SK-N-MC (cell line): Measurements from ENCODE around the gene NAV3.

Source experiments
- DNase-seq: peaks from one replicate; pipeline ENCODE4 v3.0.0-alpha.2; 2011; ENCODE audit warnings: low read depth, low spot score
- H3K27ac ChIP-seq: fragments of 200-600 bp; sonication (generic); 2 replicates; pipeline ENCODE4 v1.5.1; 2016; ENCODE audit warnings: mixed run types
- H3K36me3 ChIP-seq: fragments of 200-600 bp; sonication (generic); 2 replicates; pipeline ENCODE4 v1.6.1; 2017; ENCODE audit warnings: antibody characterized with exemption, low read length, mixed read lengths; ENCODE audit not compliant: insufficient read depth
- H3K4me3 ChIP-seq: fragments of 200-600 bp; sonication (generic); 2 replicates; pipeline ENCODE4 v1.5.1; 2016
- H3K9ac ChIP-seq: fragments of 200-600 bp; sonication (generic); 2 replicates; pipeline ENCODE4 v1.8.0; 2017; ENCODE audit warnings: mixed run types, mixed read lengths; ENCODE audit not compliant: insufficient read length
- H3K9me3 ChIP-seq: fragments of 200-600 bp; sonication (generic); 2 replicates; pipeline ENCODE4 v1.6.1; 2017; ENCODE audit warnings: low read depth, mild to moderate bottlenecking, antibody characterized with exemption, low read length, moderate library complexity, mixed read lengths
- EZH2 ChIP-seq: fragments of 200-600 bp; sonication (generic); IDR thresholded peaks from one replicate; pipeline ENCODE4 v1.6.1; 2017; ENCODE audit warnings: antibody characterized with exemption
- FOXP2 ChIP-seq: optimal IDR thresholded peaks from 2 replicates; pipeline ENCODE3; 2011; ENCODE audit warnings: mild to moderate bottlenecking, moderate library complexity; ENCODE audit not compliant: insufficient read depth; ENCODE audit errors: extremely low read length, control extremely low read depth
- POLR2AphosphoS5 ChIP-seq: IDR thresholded peaks from 2 replicates; pipeline ENCODE4 v1.6.1; 2012; ENCODE audit warnings: mild to moderate bottlenecking, low read depth, low read length, borderline replicate concordance

NAV3 gene

GRCh38 chr12:77993658-77994057, 163.0 kb downstream of the NAV3 start:
- Histone ChIP-seq H3K4me3 (no peak overlapping the region), H3K36me3 (0 out of 2 replicates have a peak, but pooled peaks cover 3% of the 10 kb centered on the region), H3K9me3 (peaks cover 5% of the 10 kb centered on the region; the same call in 1 of the 2 replicates), H3K9ac (no peak overlapping the region), H3K27ac (no peak overlapping the region)
- TF ChIP-seq FOXP2 (no peak), EZH2 (no peak), POLR2AphosphoS5 (no peak)
- no peak for DNase-seq

DNA sequence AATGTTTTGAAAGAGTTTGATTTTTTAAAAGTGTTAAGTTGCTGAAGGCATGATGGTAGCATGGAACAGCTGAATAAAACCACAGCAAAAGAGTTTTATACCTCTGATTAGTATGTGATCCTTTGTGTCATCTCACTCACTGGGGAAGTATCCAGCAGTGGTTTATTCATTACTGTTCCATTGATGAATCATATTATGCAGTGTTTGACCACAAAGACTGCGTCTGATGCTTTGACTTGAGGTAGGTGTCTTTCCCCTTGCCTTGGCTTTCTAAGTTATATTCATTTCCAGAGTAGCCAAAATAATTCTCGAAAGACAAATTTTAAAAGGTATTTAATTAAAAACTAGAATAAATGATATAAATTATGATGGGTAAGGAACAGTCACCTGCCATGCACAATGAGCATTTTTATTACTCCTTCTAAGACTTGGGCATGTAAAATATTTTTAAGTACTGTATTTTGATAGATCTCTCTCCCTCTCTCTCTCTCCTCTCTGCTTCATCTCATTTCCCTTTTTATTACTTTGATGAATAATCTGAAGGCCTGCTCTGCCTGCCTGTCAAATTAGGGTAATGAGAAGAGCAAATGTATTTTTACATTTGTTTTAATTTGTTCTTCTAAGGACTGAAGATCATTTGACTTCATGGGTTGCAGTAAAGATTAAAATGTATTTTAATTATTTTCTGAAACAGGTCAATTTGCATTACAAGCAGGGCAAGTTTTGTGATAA, 164.9 kb downstream of the NAV3 start:
- Histone ChIP-seq H3K27ac (no peak overlapping the region), H3K4me3 (no peak overlapping the region), H3K9me3 (no peaks in the 10 kb centered on the region), H3K36me3 (no peaks in the 10 kb centered on the region), H3K9ac (no peak overlapping the region)
- TF ChIP-seq EZH2 (no peak), POLR2AphosphoS5 (no peak), FOXP2 (no peak)
- DNase-seq: no peak

- H3K4me3 ChIP-seq: no peak overlapping the region
- no peak for DNase-seq
- TF ChIP-seq FOXP2: no peak
- TF ChIP-seq POLR2AphosphoS5: no peak
- no peak for TF ChIP-seq EZH2
- H3K9ac ChIP-seq: no peak overlapping the region
- H3K27ac ChIP-seq: no peak overlapping the region
- no peaks in the 10 kb centered on the region for H3K36me3 ChIP-seq
- H3K9me3 ChIP-seq: no peaks in the 10 kb centered on the region
Observed at GRCh38 chr12:77996670-77997069, 166.0 kb downstream of the NAV3 start.

- no peaks in the 10 kb centered on the region for H3K9me3 ChIP-seq
- H3K27ac ChIP-seq: no peak overlapping the region
- peak overlapping the region; percentile 24 for H3K9ac ChIP-seq
- H3K36me3 ChIP-seq: no peaks in the 10 kb centered on the region
- DNase-seq: no peak
- no peak for TF ChIP-seq POLR2AphosphoS5
- no peak overlapping the region for H3K4me3 ChIP-seq
Observed at GRCh38 chr12:77998236-77998786, 167.6 kb downstream of the NAV3 start.

DNA sequence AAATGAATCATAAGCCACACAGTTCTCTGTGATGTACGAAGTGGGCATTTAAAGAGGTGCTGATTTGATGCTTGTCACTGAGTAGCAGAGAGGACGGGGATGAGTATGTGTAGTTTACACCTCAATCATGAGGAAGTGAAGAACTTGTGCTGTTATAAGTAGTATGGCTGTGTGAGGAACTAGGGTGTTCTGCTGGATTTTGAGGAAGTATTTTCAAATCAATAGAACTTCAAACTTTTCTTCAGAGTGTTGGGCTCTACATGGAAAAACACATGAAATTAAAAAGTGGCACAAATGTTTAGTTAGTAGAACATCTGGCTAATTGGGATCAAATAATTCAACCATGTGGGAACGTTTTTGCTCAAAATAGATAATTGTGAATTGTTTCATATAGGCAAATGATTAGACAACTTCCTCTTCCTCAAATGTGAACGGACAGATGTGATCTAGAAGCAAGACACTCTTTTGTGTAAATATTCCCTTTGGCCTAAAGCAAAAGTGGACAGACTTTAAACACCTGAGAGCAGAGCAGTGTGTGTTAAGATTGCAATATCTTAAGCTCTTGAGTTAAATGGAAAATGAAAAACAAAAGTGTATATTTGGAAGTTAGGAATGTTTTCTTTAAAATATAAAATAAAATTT, 168.5 kb downstream of the NAV3 start:
- no peak overlapping the region for H3K27ac ChIP-seq
- TF ChIP-seq POLR2AphosphoS5 (no peak), EZH2 (no peak), FOXP2 (no peak)
- H3K36me3 ChIP-seq: no peaks in the 10 kb centered on the region
- no peaks in the 10 kb centered on the region for H3K9me3 ChIP-seq
- DNase-seq: no peak
- H3K9ac ChIP-seq: peak overlapping the region; percentile 24
- no peak overlapping the region for H3K4me3 ChIP-seq

GRCh38 chr12:78002878-78003277, 172.2 kb downstream of the NAV3 start:
- TF ChIP-seq FOXP2 (no peak), EZH2 (no peak), POLR2AphosphoS5 (no peak)
- Histone ChIP-seq H3K27ac (no peak overlapping the region), H3K36me3 (no peaks in the 10 kb centered on the region), H3K9ac (no peak overlapping the region), H3K4me3 (no peak overlapping the region), H3K9me3 (no peaks in the 10 kb centered on the region)
- peak; percentile 51 for DNase-seq

DNA sequence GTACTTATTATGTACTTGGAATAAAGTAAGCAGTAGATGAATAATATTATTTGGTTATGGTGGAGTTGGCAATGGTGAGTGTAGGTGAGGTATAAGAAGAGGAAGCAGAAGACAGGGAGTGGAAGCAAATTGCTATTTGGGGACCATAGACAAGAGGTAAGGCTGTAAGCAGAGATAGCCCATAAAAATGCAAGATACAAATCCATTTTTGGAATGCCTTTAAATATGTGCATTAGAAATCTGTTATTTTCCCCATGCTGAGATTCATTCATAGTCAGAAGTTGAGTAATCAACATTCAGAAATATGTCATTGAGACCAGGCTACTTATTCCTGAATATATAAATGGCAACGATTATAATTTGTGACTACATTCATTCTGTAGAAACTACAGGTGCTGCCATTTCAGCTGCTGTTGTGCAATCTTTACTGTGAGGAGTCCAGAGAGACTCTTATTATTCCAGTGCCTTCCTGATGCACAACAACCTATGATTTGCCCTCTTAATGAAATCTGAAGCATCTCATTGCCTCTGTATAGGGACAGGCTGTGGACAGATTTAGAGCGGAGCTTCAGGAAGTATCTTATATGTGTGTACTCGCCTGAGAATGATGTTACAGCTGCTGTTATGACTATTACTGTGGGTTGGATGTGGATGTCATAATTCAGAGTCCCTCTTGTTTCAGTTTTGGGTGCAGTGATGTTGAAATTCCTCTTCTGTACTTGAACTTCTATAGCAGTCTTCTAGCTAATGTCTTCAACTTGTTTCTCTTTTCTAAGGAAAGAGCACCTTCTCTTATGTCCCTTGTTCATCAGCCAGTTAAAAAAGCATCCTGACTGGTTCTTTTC, 173.8 kb downstream of the NAV3 start:
- DNase-seq: no peak
- H3K9me3 ChIP-seq: no peaks in the 10 kb centered on the region
- no peak overlapping the region for H3K4me3 ChIP-seq
- H3K9ac ChIP-seq: no peak overlapping the region
- no peak for TF ChIP-seq POLR2AphosphoS5
- TF ChIP-seq FOXP2: no peak
- no peak for TF ChIP-seq EZH2
- H3K27ac ChIP-seq: no peak overlapping the region
- no peaks in the 10 kb centered on the region for H3K36me3 ChIP-seq

GRCh38 chr12:78005094-78005492, 174.4 kb downstream of the NAV3 start:
- Histone ChIP-seq H3K36me3 (no peaks in the 10 kb centered on the region), H3K4me3 (no peak overlapping the region), H3K9me3 (no peaks in the 10 kb centered on the region), H3K9ac (no peak overlapping the region), H3K27ac (no peak overlapping the region)
- DNase-seq: no peak
- TF ChIP-seq EZH2 (no peak), POLR2AphosphoS5 (no peak), FOXP2 (no peak)
